ENCODE results near the gene DCBLD2.

DCBLD2 gene

GRCh38 chr3:98829246-98829832 lies 72.2 kb downstream of the DCBLD2 start:
- DNase-seq (ENCODE audit: low read depth): no peak

GRCh38 chr3:98827221-98827920 lies 74.1 kb downstream of the DCBLD2 start:
- DNase-seq (ENCODE audit: low read depth): no peak

GRCh38 chr3:98826126-98826525 lies 75.4 kb downstream of the DCBLD2 start:
- no peak for DNase-seq (ENCODE audit: low read depth)

- DNase-seq (ENCODE audit: low read depth): no peak
These were observed 77.2 kb downstream of the DCBLD2 start for GRCh38 chr3:98824256-98824655.

- no peak for DNase-seq (ENCODE audit: low read depth)
These were observed 77.7 kb downstream of the DCBLD2 start for GRCh38 chr3:98823791-98824190.

GRCh38 chr3:98821063-98821462 lies 80.4 kb downstream of the DCBLD2 start:
- DNase-seq (ENCODE audit: low read depth): no peak

GRCh38 chr3:98817547-98818041 lies 83.9 kb downstream of the DCBLD2 start:
- DNase-seq (ENCODE audit: low read depth): no peak

- no peak for DNase-seq (ENCODE audit: low read depth)
These were observed 86.6 kb downstream of the DCBLD2 start for GRCh38 chr3:98814817-98815420.

GRCh38 chr3:98812851-98813374 lies 88.6 kb downstream of the DCBLD2 start:
- DNase-seq (ENCODE audit: low read depth): no peak

GRCh38 chr3:98811048-98811447 lies 90.4 kb downstream of the DCBLD2 start:
- no peak for DNase-seq (ENCODE audit: low read depth)

- DNase-seq (ENCODE audit: low read depth): no peak
These were observed 91.9 kb downstream of the DCBLD2 start for GRCh38 chr3:98809557-98809956.

GRCh38 chr3:98808071-98808470 lies 93.4 kb downstream of the DCBLD2 start:
- DNase-seq (ENCODE audit: low read depth): no peak

GRCh38 chr3:98807561-98807960 lies 93.9 kb downstream of the DCBLD2 start:
- DNase-seq (ENCODE audit: low read depth): no peak

- no peak for DNase-seq (ENCODE audit: low read depth)
These were observed 94.5 kb downstream of the DCBLD2 start for GRCh38 chr3:98807011-98807410.

GRCh38 chr3:98806521-98806920 lies 95.0 kb downstream of the DCBLD2 start:
- no peak for DNase-seq (ENCODE audit: low read depth)

GRCh38 chr3:98805571-98805970 lies 95.9 kb downstream of the DCBLD2 start:
- DNase-seq (ENCODE audit: low read depth): no peak

GRCh38 chr3:98801043-98801747 lies 100.3 kb downstream of the DCBLD2 start:
- DNase-seq (ENCODE audit: low read depth): no peak

GRCh38 chr3:98800401-98800800 lies 101.1 kb downstream of the DCBLD2 start:
- no peak for DNase-seq (ENCODE audit: low read depth)

GRCh38 chr3:98799479-98799878 lies 102.0 kb downstream of the DCBLD2 start:
- DNase-seq (ENCODE audit: low read depth): no peak

- no peak for DNase-seq (ENCODE audit: low read depth)
These were observed 102.7 kb downstream of the DCBLD2 start for GRCh38 chr3:98798820-98799219.

GRCh38 chr3:98797905-98798304 lies 103.6 kb downstream of the DCBLD2 start:
- no peak for DNase-seq (ENCODE audit: low read depth)

- no peak for DNase-seq (ENCODE audit: low read depth)
These were observed 105.2 kb downstream of the DCBLD2 start for GRCh38 chr3:98796334-98796733.

- DNase-seq (ENCODE audit: low read depth): no peak
These were observed 107.5 kb downstream of the DCBLD2 start for GRCh38 chr3:98793971-98794370.
